ENCODE data around the gene UBAC2. TPM values are rescaled to one million over a fixed set of nuclear protein-coding genes. Genes with fewer than 3 reads are reported as not detected.

Gene UBAC2
- total and polyA plus RNA-seq, 2 donors (not counting 1 experiment from before 2014, with no cell fraction given): 32.4 to 87.4 TPM

DNA sequence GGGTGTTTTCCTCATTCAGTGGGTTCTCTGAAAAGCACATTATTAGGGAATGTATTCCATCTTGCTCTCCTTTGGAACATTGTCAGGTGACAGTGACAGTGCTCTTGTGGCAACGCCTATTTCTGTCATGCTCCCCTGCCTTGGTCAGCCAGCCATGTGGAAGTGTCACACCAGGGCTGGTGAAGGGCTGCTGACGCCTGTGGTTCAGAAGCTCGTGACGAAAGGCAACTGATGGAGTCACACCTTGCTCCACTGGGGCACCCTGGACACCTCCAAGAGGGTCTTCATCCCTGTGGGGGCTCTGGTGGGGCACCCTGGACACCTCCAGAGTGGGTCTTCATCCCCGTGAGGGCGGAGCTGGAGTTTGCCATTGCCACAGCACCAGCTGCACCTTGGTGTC is 175.5 kb downstream of the UBAC2 start:
- Histone ChIP-seq H3K36me3 (ENCODE audit: control insufficient read depth, insufficient read depth, low read length) (no peaks in the 10 kb centered on the region), H3K4me1 (ENCODE audit: control insufficient read depth, extremely low read depth, insufficient read depth, low read length) (no peaks in the 10 kb centered on the region), H3K9me3 (ENCODE audit: control insufficient read depth, insufficient read depth, low read depth, low read length) (no peaks in the 10 kb centered on the region), H3K79me2 (ENCODE audit: control insufficient read depth, insufficient read depth, low read length) (no peaks in the 10 kb centered on the region), H3K4me3 (replicated peaks in 1 of 4; ENCODE audit: control extremely low read depth in 1 of 4, insufficient read depth in 1 of 4, low read depth in 3 of 4, low read length in 4 of 4) (no peak overlapping the region), H3K27me3 (ENCODE audit: control insufficient read depth, insufficient read depth, low read length) (no peaks in the 10 kb centered on the region), H4K20me1 (ENCODE audit: control insufficient read depth, extremely low read depth, insufficient read depth, low read length) (no peaks in the 10 kb centered on the region), H2AFZ (ENCODE audit: low read length) (no peak overlapping the region), H3K9ac (ENCODE audit: insufficient read depth, low read length) (no peak overlapping the region), H3K27ac (ENCODE audit: insufficient read depth, low read length) (no peak overlapping the region), H3K4me2 (ENCODE audit: extremely low read depth, insufficient read depth, low read length) (no peak overlapping the region)
- TF ChIP-seq EZH2 (IDR thresholded peaks at IDR 0.05; ENCODE audit: low read length, missing control alignments): no peak
- no peak for TF ChIP-seq CTCF (conservative IDR thresholded peaks at IDR 0.05 in 1 of 2, IDR thresholded peaks at IDR 0.05 in 1 of 2; ENCODE audit: low read depth in 1 of 2, low read length in 2 of 2)
- no peak for DNase-seq (ENCODE audit: low read depth in 2 of 2)

DNA sequence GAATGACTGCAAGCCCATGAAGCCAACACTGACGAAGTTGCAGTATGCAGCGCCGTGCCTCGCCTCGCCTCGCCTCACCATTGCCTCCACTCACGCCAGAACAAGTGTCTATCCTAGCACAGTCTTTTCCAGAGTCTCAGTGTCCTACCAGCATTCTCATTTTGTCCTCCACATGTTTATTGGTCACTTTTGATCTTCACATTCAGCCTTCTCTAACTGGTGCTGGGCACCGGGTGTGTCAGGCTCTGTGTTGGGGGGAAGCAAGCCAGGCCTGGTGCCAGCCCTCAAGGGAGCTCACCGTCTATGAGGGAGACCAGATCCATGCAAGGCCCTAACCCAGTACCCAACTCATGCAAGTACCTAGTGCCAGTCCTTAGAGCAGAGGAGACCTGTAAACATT is 176.3 kb downstream of the UBAC2 start:
- H3K27ac ChIP-seq (ENCODE audit: insufficient read depth, low read length): no peak overlapping the region
- TF ChIP-seq CTCF (conservative IDR thresholded peaks at IDR 0.05 in 1 of 2, IDR thresholded peaks at IDR 0.05 in 1 of 2; ENCODE audit: low read depth in 1 of 2, low read length in 2 of 2) (no peak), EZH2 (IDR thresholded peaks at IDR 0.05; ENCODE audit: low read length, missing control alignments) (no peak)
- DNase-seq (ENCODE audit: low read depth in 2 of 2): no peak
- no peaks in the 10 kb centered on the region for H3K79me2 ChIP-seq (ENCODE audit: control insufficient read depth, insufficient read depth, low read length)
- H3K9ac ChIP-seq (ENCODE audit: insufficient read depth, low read length): no peak overlapping the region
- H3K9me3 ChIP-seq (ENCODE audit: control insufficient read depth, insufficient read depth, low read depth, low read length): no peaks in the 10 kb centered on the region
- H2AFZ ChIP-seq (ENCODE audit: low read length): no peak overlapping the region
- no peak overlapping the region for H3K4me3 ChIP-seq (replicated peaks in 1 of 4; ENCODE audit: control extremely low read depth in 1 of 4, insufficient read depth in 1 of 4, low read depth in 3 of 4, low read length in 4 of 4)
- H3K27me3 ChIP-seq (ENCODE audit: control insufficient read depth, insufficient read depth, low read length): no peaks in the 10 kb centered on the region
- no peaks in the 10 kb centered on the region for H3K36me3 ChIP-seq (ENCODE audit: control insufficient read depth, insufficient read depth, low read length)
- no peaks in the 10 kb centered on the region for H3K4me1 ChIP-seq (ENCODE audit: control insufficient read depth, extremely low read depth, insufficient read depth, low read length)
- H3K4me2 ChIP-seq (ENCODE audit: extremely low read depth, insufficient read depth, low read length): no peak overlapping the region
- H4K20me1 ChIP-seq (ENCODE audit: control insufficient read depth, extremely low read depth, insufficient read depth, low read length): no peaks in the 10 kb centered on the region

DNA sequence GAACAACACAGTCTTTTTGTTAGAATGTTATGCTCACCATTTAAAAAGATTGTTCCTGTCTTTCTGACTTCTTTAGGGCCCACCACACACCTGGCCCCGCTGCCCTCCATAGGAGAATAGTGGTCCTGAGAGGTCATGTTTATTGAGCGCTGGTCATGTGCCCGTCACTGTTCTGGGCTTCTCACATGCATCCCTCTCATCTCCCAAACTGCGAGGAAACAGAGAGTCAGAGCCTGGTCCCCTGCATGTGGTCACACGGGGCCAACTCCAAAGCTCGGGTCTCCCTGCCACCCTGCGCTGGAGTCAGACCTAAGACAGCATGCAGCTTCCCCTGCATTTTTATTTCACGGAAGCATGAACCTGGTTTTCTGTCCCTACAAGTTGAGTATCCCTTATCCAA is 177.0 kb downstream of the UBAC2 start:
- no peaks in the 10 kb centered on the region for H4K20me1 ChIP-seq (ENCODE audit: control insufficient read depth, extremely low read depth, insufficient read depth, low read length)
- no peak overlapping the region for H3K27ac ChIP-seq (ENCODE audit: insufficient read depth, low read length)
- no peak overlapping the region for H3K4me2 ChIP-seq (ENCODE audit: extremely low read depth, insufficient read depth, low read length)
- H3K36me3 ChIP-seq (ENCODE audit: control insufficient read depth, insufficient read depth, low read length): no peaks in the 10 kb centered on the region
- DNase-seq (ENCODE audit: low read depth in 2 of 2): no peak
- no peaks in the 10 kb centered on the region for H3K27me3 ChIP-seq (ENCODE audit: control insufficient read depth, insufficient read depth, low read length)
- H3K4me3 ChIP-seq (replicated peaks in 1 of 4; ENCODE audit: control extremely low read depth in 1 of 4, insufficient read depth in 1 of 4, low read depth in 3 of 4, low read length in 4 of 4): no peak overlapping the region
- no peaks in the 10 kb centered on the region for H3K4me1 ChIP-seq (ENCODE audit: control insufficient read depth, extremely low read depth, insufficient read depth, low read length)
- no peaks in the 10 kb centered on the region for H3K79me2 ChIP-seq (ENCODE audit: control insufficient read depth, insufficient read depth, low read length)
- TF ChIP-seq CTCF (conservative IDR thresholded peaks at IDR 0.05 in 1 of 2, IDR thresholded peaks at IDR 0.05 in 1 of 2; ENCODE audit: low read depth in 1 of 2, low read length in 2 of 2): no peak
- no peak for TF ChIP-seq EZH2 (IDR thresholded peaks at IDR 0.05; ENCODE audit: low read length, missing control alignments)
- no peak overlapping the region for H2AFZ ChIP-seq (ENCODE audit: low read length)
- no peaks in the 10 kb centered on the region for H3K9me3 ChIP-seq (ENCODE audit: control insufficient read depth, insufficient read depth, low read depth, low read length)
- H3K9ac ChIP-seq (ENCODE audit: insufficient read depth, low read length): no peak overlapping the region

All from fibroblast of lung (primary cell).